Measurements from ENCODE around the gene CRIP1. TPM values are rescaled to one million over a fixed set of nuclear protein-coding genes. Genes with fewer than 3 reads are reported as not detected.

CRIP1 gene
- total RNA-seq, 1 experiment from 2014 or later, result 140 TPM

DNA sequence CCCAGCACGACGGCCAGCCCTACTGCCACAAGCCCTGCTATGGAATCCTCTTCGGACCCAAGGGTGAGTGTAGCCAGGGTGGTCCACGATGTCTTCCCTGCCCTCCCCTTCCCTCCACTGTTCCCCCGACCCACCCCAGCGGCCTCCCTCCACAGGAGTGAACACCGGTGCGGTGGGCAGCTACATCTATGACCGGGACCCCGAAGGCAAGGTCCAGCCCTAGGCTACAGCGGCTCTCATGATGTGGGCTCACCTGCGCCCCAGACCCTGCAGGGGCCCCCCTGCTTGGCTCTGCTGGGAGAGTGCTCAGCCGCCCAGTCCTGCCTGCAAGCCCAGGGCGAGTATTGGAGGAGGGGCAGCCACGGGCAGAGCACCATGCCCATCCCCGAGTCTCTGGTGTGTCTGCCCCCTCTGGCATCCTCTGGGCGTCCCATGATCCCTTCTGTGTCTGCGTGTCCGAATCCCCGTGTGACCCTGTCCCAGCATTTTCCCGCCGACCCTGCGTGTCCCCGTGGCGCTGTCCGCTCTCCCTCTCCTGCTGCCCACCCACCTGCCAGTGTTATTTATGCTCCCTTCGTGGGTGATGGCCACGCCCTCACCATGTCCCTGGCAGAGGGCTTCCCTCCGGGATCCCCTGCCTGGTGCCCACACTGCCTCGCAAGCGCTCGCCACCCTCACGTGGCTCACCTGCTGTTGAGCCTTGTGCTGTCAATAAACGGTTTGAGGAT lies 7.1 kb upstream of the CRIP1 start:
- Histone ChIP-seq H2AFZ (ENCODE audit: low read length) (no peak overlapping the region), H3K9me2 (replicated peaks; ENCODE audit: insufficient read depth, low read length) (no peaks in the 10 kb centered on the region), H3K4me2 (ENCODE audit: low read depth, low read length, poor library complexity, severe bottlenecking) (no peak overlapping the region), H3K36me3 (ENCODE audit: insufficient read depth, low read length) (no peaks in the 10 kb centered on the region), H3K4me1 (ENCODE audit: low read length) (peaks cover 28% of the 10 kb centered on the region), H3K9me3 (ENCODE audit: low read length) (no peaks in the 10 kb centered on the region), H3K4me3 (ENCODE audit: low read length) (no peak overlapping the region), H4K20me1 (ENCODE audit: insufficient read depth, low read depth, low read length) (peaks cover 16% of the 10 kb centered on the region; the same call in 1 of the 2 replicates), H3K79me2 (ENCODE audit: low read length) (no peaks in the 10 kb centered on the region), H3K9ac (ENCODE audit: low read length) (no peak overlapping the region), H3K27ac (ENCODE audit: low read length) (no peak overlapping the region), H3K27me3 (ENCODE audit: low read length) (no peaks in the 10 kb centered on the region)
- DNase-seq, result no peak

DNA sequence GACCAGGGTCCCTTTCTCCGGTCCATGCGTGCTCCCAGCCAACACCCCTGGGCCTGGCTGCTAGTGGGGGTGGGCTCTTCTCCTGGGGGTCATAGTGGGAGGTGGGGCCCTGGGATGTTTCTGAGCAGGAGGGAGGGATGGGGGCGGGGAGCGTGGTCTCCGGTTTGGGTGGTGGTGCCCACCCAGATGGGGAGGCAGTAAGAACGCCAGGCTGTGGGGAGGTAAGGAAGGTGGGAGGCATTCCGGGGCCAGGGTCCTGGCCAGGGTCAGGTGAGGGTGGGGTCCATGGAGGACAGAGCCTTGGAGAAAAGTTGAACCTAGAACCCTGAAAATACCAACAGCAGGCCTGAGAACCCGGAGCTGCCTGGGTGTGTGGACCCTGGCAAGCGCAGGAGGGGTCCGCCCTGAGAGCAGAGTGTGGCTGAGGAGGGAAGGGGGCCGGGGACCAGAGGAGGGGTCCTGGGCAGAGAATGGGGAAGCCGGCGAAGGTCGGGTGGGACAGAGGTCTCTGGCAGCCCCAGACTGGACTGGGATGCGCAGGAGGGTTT lies 6.4 kb upstream of the CRIP1 start:
- no peaks in the 10 kb centered on the region for H3K9me3 ChIP-seq (ENCODE audit: low read length)
- H3K4me2 ChIP-seq (ENCODE audit: low read depth, low read length, poor library complexity, severe bottlenecking), result no peak overlapping the region
- peaks cover 13% of the 10 kb centered on the region; the same call in 1 of the 2 replicates for H4K20me1 ChIP-seq (ENCODE audit: insufficient read depth, low read depth, low read length)
- no peak overlapping the region for H2AFZ ChIP-seq (ENCODE audit: low read length)
- H3K27ac ChIP-seq (ENCODE audit: low read length), result no peak overlapping the region
- no peak for DNase-seq
- H3K9me2 ChIP-seq (replicated peaks; ENCODE audit: insufficient read depth, low read length), result no peaks in the 10 kb centered on the region
- H3K79me2 ChIP-seq (ENCODE audit: low read length), result no peaks in the 10 kb centered on the region
- peaks cover 23% of the 10 kb centered on the region for H3K4me1 ChIP-seq (ENCODE audit: low read length)
- H3K27me3 ChIP-seq (ENCODE audit: low read length), result no peaks in the 10 kb centered on the region
- no peaks in the 10 kb centered on the region for H3K36me3 ChIP-seq (ENCODE audit: insufficient read depth, low read length)
- H3K9ac ChIP-seq (ENCODE audit: low read length), result no peak overlapping the region
- no peak overlapping the region for H3K4me3 ChIP-seq (ENCODE audit: low read length)

DNA sequence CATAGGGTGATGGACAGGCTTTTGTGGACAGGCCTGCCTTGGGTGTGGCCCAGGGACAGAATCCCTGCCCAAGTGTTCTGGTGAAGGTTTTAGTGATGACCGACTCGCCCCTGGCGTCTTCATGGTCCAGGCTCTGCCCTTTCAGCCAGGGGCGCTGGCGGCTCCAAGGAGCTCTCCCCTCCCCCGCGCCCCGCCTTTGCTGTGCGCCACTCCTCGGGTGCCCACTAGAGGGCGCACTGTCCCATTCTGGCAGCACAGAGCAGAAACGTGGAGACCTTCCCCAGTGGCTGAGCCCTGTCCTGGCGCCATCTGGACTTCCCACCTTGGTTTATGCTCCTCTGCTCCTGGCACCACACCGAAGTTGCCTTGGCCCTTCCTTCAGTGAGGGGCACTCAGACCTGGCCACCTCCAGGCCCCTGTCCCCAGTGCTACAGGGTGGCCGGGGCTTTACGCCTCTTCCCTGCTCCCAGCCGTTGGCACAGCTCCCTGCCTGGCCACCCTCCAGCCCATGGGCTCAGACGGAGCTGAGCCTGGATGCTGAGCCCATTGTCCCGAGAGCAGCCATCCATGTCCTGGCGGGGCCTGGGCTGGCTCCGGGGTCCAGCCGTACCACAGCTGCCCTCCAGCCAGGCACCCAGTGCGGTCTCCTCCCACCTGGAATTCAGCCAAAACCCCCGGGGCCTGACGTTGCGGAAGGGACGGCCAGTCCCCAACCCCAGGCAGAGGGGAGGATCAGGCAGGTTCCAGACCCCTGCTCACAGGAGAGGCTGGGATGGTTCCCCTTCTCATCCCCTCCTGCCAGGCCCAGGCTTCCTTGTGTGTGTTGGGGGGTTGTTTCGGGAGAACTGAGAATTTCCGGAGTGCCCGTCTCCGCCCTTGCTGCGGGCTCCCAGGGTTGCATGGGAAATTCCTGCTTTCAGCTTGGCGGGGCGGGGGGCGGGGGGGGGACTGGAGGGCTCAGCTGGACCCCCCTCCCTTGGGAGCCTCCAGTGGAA lies 5.6 kb upstream of the CRIP1 start:
- no peaks in the 10 kb centered on the region for H3K36me3 ChIP-seq (ENCODE audit: insufficient read depth, low read length)
- H3K9me2 ChIP-seq (replicated peaks; ENCODE audit: insufficient read depth, low read length), result no peaks in the 10 kb centered on the region
- no peak overlapping the region for H3K27ac ChIP-seq (ENCODE audit: low read length)
- peak overlapping the region; percentile 92 for H2AFZ ChIP-seq (ENCODE audit: low read length)
- no peaks in the 10 kb centered on the region for H3K9me3 ChIP-seq (ENCODE audit: low read length)
- no peaks in the 10 kb centered on the region for H3K79me2 ChIP-seq (ENCODE audit: low read length)
- H4K20me1 ChIP-seq (ENCODE audit: insufficient read depth, low read depth, low read length), result peaks cover 10% of the 10 kb centered on the region; the same call in 1 of the 2 replicates
- no peaks in the 10 kb centered on the region for H3K27me3 ChIP-seq (ENCODE audit: low read length)
- peaks cover 28% of the 10 kb centered on the region for H3K4me1 ChIP-seq (ENCODE audit: low read length)
- H3K4me2 ChIP-seq (ENCODE audit: low read depth, low read length, poor library complexity, severe bottlenecking), result peak overlapping the region; percentile 70
- H3K9ac ChIP-seq (ENCODE audit: low read length), result peak overlapping the region; percentile 65
- H3K4me3 ChIP-seq (ENCODE audit: low read length), result peak overlapping the region; percentile 62
- DNase-seq, result peak; percentile 97

DNA sequence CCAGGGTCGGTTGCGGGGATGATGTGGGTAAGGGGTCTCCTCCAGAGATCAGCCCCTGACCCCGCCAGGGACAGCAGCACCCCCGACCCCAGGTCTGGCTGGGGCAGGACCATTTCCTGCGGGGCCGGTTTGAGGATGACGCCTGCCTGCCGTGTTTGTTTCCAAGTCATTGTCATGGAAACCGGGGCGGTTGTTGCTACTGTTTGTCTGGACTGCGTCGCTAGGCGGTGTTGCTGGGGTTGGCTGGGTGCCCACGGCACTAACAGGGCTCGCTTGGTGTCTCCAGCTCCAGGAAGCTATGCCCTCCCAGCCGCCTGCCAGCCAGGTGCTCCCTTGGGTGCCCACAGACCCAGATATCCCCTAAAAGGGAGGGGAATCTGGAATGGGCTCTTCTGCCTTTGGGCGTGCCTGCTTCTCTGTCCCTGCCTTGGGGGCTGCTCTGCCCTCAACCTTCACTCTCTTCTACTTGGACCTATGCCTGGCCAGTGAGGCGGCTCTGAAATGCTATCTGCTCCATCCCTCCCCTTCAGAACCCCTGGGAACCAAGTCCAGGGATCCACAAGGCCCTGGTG lies 4.7 kb upstream of the CRIP1 start:
- DNase-seq, result peak; percentile 99
- H2AFZ ChIP-seq (ENCODE audit: low read length), result no peak overlapping the region
- no peaks in the 10 kb centered on the region for H3K27me3 ChIP-seq (ENCODE audit: low read length)
- H3K36me3 ChIP-seq (ENCODE audit: insufficient read depth, low read length), result no peaks in the 10 kb centered on the region
- H4K20me1 ChIP-seq (ENCODE audit: insufficient read depth, low read depth, low read length), result 0 out of 2 replicates have a peak, but pooled peaks cover 7% of the 10 kb centered on the region
- H3K9me2 ChIP-seq (replicated peaks; ENCODE audit: insufficient read depth, low read length), result no peaks in the 10 kb centered on the region
- peak overlapping the region; percentile 65; the same call in 1 of the 2 replicates for H3K9ac ChIP-seq (ENCODE audit: low read length)
- peak overlapping the region; percentile 70 for H3K4me2 ChIP-seq (ENCODE audit: low read depth, low read length, poor library complexity, severe bottlenecking)
- no peak overlapping the region for H3K27ac ChIP-seq (ENCODE audit: low read length)
- peaks cover 37% of the 10 kb centered on the region for H3K4me1 ChIP-seq (ENCODE audit: low read length)
- H3K79me2 ChIP-seq (ENCODE audit: low read length), result no peaks in the 10 kb centered on the region
- H3K4me3 ChIP-seq (ENCODE audit: low read length), result peak overlapping the region; percentile 42; the same call in 1 of the 2 replicates
- no peaks in the 10 kb centered on the region for H3K9me3 ChIP-seq (ENCODE audit: low read length)

DNA sequence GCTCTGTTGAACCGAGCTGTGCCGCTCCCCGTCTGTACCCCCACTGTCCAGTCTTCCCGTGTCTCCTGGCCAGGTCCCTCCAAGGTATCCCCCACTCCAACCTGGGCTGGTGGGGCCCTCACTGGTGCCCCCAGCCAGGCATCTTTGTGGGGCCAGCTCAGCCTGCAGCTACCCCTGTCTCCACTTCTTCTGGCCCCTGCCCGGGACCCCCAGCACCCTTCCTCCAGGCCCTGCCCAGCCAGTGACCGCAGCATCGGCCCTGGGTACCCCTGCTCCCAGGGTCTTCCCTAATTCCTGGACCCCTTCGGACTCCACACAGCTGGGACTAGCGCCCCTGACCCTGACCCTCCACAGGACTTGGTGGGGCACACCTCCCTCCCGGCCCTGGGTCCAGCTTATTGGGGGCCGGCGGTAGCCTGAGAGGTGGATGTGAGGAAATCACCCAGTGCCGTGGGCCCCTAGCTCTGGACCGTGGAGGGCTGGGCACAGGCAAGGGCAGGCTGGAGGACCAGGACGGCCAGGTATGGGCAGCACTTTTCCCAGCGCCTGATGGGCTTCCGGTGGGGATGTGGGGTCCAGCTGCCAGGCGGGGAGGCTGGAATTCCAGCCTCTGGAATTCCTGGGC lies 4.1 kb upstream of the CRIP1 start:
- Histone ChIP-seq H3K27ac (ENCODE audit: low read length) (no peak overlapping the region), H3K4me1 (ENCODE audit: low read length) (peaks cover 43% of the 10 kb centered on the region)

DNA sequence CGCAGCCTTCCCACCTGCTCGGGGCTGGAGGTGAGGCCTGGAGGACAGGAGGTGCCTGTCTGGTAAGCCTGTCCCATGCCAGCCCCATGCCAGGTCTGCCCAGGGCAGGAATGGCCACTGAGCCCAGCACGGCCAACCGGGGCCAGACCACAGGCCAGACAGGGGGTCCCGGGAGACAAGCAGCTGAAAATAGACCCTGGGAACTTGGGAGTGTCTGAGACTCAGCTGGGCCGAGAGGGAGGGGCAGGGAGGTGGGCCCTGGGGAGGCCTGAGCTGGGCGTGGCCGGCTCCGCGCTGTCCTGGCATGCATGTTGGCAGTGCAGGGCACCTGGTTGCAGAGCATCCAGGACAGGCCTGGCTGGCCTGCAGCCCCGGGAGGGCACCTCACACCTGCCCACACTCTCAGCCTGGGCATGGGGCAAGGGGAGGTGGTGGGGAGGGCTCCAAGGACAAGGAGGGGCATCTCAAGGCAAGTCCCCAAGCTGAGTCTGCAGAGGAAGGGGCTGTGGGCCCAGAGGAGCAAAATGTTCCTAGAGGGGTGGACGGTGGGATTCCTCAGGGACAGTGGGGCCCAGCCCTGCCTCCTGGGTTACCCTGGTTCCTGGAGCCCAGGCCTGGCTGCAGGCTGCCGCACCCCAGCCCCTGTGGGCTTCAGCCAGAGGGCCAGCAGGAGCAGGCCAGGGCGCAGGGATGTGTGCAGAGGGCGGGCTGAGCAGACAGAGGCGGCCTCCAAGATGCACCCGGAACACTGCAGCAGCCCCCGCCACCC lies 3.2 kb upstream of the CRIP1 start:
- Histone ChIP-seq H4K20me1 (ENCODE audit: insufficient read depth, low read depth, low read length) (0 out of 2 replicates have a peak, but pooled peaks cover 11% of the 10 kb centered on the region), H2AFZ (ENCODE audit: low read length) (no peak overlapping the region), H3K9me3 (ENCODE audit: low read length) (no peaks in the 10 kb centered on the region), H3K27ac (ENCODE audit: low read length) (no peak overlapping the region), H3K36me3 (ENCODE audit: insufficient read depth, low read length) (no peaks in the 10 kb centered on the region), H3K4me3 (ENCODE audit: low read length) (no peak overlapping the region), H3K4me2 (ENCODE audit: low read depth, low read length, poor library complexity, severe bottlenecking) (no peak overlapping the region), H3K9me2 (replicated peaks; ENCODE audit: insufficient read depth, low read length) (no peaks in the 10 kb centered on the region), H3K4me1 (ENCODE audit: low read length) (peaks cover 52% of the 10 kb centered on the region), H3K9ac (ENCODE audit: low read length) (no peak overlapping the region), H3K27me3 (ENCODE audit: low read length) (no peaks in the 10 kb centered on the region), H3K79me2 (ENCODE audit: low read length) (peaks cover 2% of the 10 kb centered on the region; the same call in 1 of the 2 replicates)
- DNase-seq, result no peak

More for the DNA sequence above, 4.1 kb upstream of the CRIP1 start:
- Histone ChIP-seq H2AFZ (ENCODE audit: low read length) (no peak overlapping the region), H3K79me2 (ENCODE audit: low read length) (no peaks in the 10 kb centered on the region), H3K4me2 (ENCODE audit: low read depth, low read length, poor library complexity, severe bottlenecking) (peak overlapping the region; percentile 70), H3K36me3 (ENCODE audit: insufficient read depth, low read length) (no peaks in the 10 kb centered on the region), H3K9me2 (replicated peaks; ENCODE audit: insufficient read depth, low read length) (no peaks in the 10 kb centered on the region), H3K9me3 (ENCODE audit: low read length) (no peaks in the 10 kb centered on the region), H3K27me3 (ENCODE audit: low read length) (no peaks in the 10 kb centered on the region), H4K20me1 (ENCODE audit: insufficient read depth, low read depth, low read length) (0 out of 2 replicates have a peak, but pooled peaks cover 7% of the 10 kb centered on the region), H3K4me3 (ENCODE audit: low read length) (peak overlapping the region; percentile 42; the same call in 1 of the 2 replicates), H3K9ac (ENCODE audit: low read length) (peak overlapping the region; percentile 23; the same call in 1 of the 2 replicates)
- DNase-seq, result no peak

Data from Karpas-422 (cell line).